Cardiac fibroblast (primary cell): ENCODE data around the gene USH2A.

ENCODE experiments used
- DNase-seq, 2 donors: peaks; one replicate each; pipeline versions ENCODE4 v3.0.0 to v3.0.0-alpha.2; 2010; ENCODE audit warnings: low read depth in 2 of 2
- H3K4me3 ChIP-seq, 2 donors: replicated peaks in 1 of 2; 1 replicate in 1 of 2; 2 replicates in 1 of 2; pipeline ENCODE4 v1.5.1; 2011; ENCODE audit warnings: low read depth in 2 of 2, low read length in 2 of 2, mild to moderate bottlenecking in 2 of 2, moderate library complexity in 1 of 2
- CTCF ChIP-seq: IDR thresholded peaks from one replicate; pipeline ENCODE4 v1.5.1; 2011; ENCODE audit warnings: low read depth, mild to moderate bottlenecking, low read length, inconsistent platforms

Gene USH2A

GRCh38 chr1:215581896-215582295 is 841.4 kb downstream of the USH2A start:
- no peak overlapping the region for H3K4me3 ChIP-seq
- no peak for DNase-seq
- TF ChIP-seq CTCF = no peak
